CD4-positive, alpha-beta T cell (primary cell): ENCODE measurements around the gene TMPRSS9. TPM values are rescaled to one million over a fixed set of nuclear protein-coding genes. Genes with fewer than 3 reads are reported as not detected.

Experiments
- ATAC-seq: fragments of 200-7000 bp; cut with Tn5 transposase; one replicate; pipeline ENCODE4 v1.10.0; 2022; ENCODE audit warnings: mild to moderate bottlenecking; ENCODE audit not compliant: poor library complexity
- CTCF ChIA-PET: fragments of 350-600 bp; sonication (Branson Sonifier 250); formaldehyde crosslinking; loops from one replicate; lab custom pipeline; 2021; ENCODE audit warnings: antibody characterized with exemption, inconsistent platforms; lab: Charles Lee
- POLR2A ChIA-PET: fragments of 350-600 bp; sonication (Branson Sonifier 250); formaldehyde crosslinking; loops from one replicate; lab custom pipeline; 2021; ENCODE audit warnings: antibody characterized with exemption, inconsistent platforms; lab: Charles Lee
- DNase-seq, 14 experiments: peaks; one replicate each; pipeline ENCODE4 v3.0.0-alpha.2; 2013 to 2020; ENCODE audit warnings: mixed read lengths in 2 of 14
- H3K27ac ChIP-seq, 2 donors: one replicate each; pipeline versions ENCODE4 v1.5.1 to v1.7.0; 2013; ENCODE audit warnings: low read length in 2 of 2, low read depth in 1 of 2, mild to moderate bottlenecking in 1 of 2
- H3K27me3 ChIP-seq, 2 experiments: 1 replicate in 1 of 2; 2 replicates in 1 of 2; pipeline versions ENCODE4 v1.6.1 to v1.7.0; 2013; ENCODE audit warnings: low read length in 2 of 2, control low read depth in 1 of 2, mild to moderate bottlenecking in 1 of 2, moderate library complexity in 1 of 2; ENCODE audit not compliant: insufficient read depth in 2 of 2, control insufficient read depth in 1 of 2
- H3K36me3 ChIP-seq: one replicate; pipeline ENCODE4 v1.6.1; 2013; ENCODE audit warnings: low read length, control low read depth; ENCODE audit not compliant: insufficient read depth
- H3K4me1 ChIP-seq: one replicate; pipeline ENCODE4 v1.6.1; 2013; ENCODE audit warnings: low read length, control low read depth; ENCODE audit not compliant: insufficient read depth
- H3K4me3 ChIP-seq: one replicate; pipeline ENCODE4 v1.5.1; 2013; ENCODE audit warnings: mild to moderate bottlenecking, low read length, moderate library complexity
- H3K9me3 ChIP-seq, 2 experiments: 1 replicate in 1 of 2; 2 replicates in 1 of 2; pipeline versions ENCODE4 v1.6.1 to v1.7.0; 2013; ENCODE audit warnings: low read length in 2 of 2, mild to moderate bottlenecking in 2 of 2, control low read depth in 1 of 2, moderate library complexity in 1 of 2; ENCODE audit not compliant: control insufficient read depth in 1 of 2, insufficient read depth in 1 of 2
- H3K27ac Mint-ChIP-seq: one replicate; pipeline ENCODE4 v1.8.0; 2020; ENCODE audit warnings: mixed read lengths
- H3K27me3 Mint-ChIP-seq: one replicate; pipeline ENCODE4 v1.8.0; 2021; ENCODE audit warnings: mixed read lengths
- H3K36me3 Mint-ChIP-seq: one replicate; pipeline ENCODE4 v1.8.0; 2021; ENCODE audit warnings: low read depth, mixed read lengths
- H3K4me1 Mint-ChIP-seq: one replicate; pipeline ENCODE4 v1.8.0; 2021; ENCODE audit warnings: low read depth, mixed read lengths
- H3K4me3 Mint-ChIP-seq: one replicate; pipeline ENCODE4 v1.8.0; 2020; ENCODE audit warnings: mild to moderate bottlenecking, mixed read lengths
- H3K9me3 Mint-ChIP-seq: one replicate; pipeline ENCODE4 v1.8.0; 2020; ENCODE audit warnings: mixed read lengths
- CTCF ChIP-seq: fragments of 200-600 bp; IDR thresholded peaks from one replicate; pipeline ENCODE4 v1.8.0; 2022; ENCODE audit warnings: antibody characterized with exemption, mild to moderate bottlenecking
- intact Hi-C, 2 experiments: fragments of 100-400 bp; cut with DNase I in 1 of 2; cut with micrococcal nuclease in 1 of 2; formaldehyde crosslinking; loops; one replicate each; pipeline versions ENCODE4 v1.15.1 to v1.9.0; 2023 to 2025; cut with DNase I, micrococcal nuclease
- total RNA-seq, 174 experiments: library from RNA in 2 of 174; stranded (reverse) in 2 of 174; gene quantifications; one replicate each; pipeline ENCODE4 v1.2.3 and lab custom pipeline; 2021 to 2026

Gene TMPRSS9
- total RNA-seq, 2 experiments from 2014 or later: not detected

- ATAC-seq: peak; percentile 12
- intact Hi-C loops: loop anchor here in 1 of 2 experiments (1.0 to 5.0 kb wide), 4 partner anchors 30 to 314 kb away; partner anchors contain the start of genes LSM7, PLEKHJ1, SF3A2 and SLC39A3
- Histone ChIP-seq H3K36me3 (peaks cover 25% of the 10 kb centered on the region), H3K27me3 (no peaks in the 10 kb centered on the region), H3K27ac (peak overlapping the region; percentile 91 to 98), H3K4me3 (peak overlapping the region; percentile 86), H3K9me3 (no peaks in the 10 kb centered on the region), H3K4me1 (peaks cover 31% of the 10 kb centered on the region)
- Mint-ChIP-seq H3K9me3 (no peaks in the 10 kb centered on the region), H3K27ac (peak overlapping the region; percentile 93), H3K4me3 (peak overlapping the region; percentile 92), H3K36me3 (peaks cover 9% of the 10 kb centered on the region), H3K27me3 (no peaks in the 10 kb centered on the region), H3K4me1 (peaks cover 15% of the 10 kb centered on the region)
- TF ChIP-seq CTCF: no peak
- ChIA-PET POLR2A (interaction anchor here (0.7 to 2.1 kb wide), 15 partner anchors 20 to 1158 kb away, joined by 3 to 36 read pairs (median 5); partner anchors contain the start of genes AP3D1, CIRBP, FAM174C and GADD45B), CTCF (interaction anchor here (1.1 to 2.6 kb wide), 3 partner anchors 30 to 210 kb away, joined by 3 to 9 read pairs (median 6); partner anchors contain the start of gene LMNB2)
- DNase-seq: peak in 10 of 14 experiments; percentile 6 to 66 (median 36)
Measured at GRCh38 chr19:2426611-2427428, 66.8 kb downstream of the TMPRSS9 start.

- TF ChIP-seq CTCF: no peak
- Mint-ChIP-seq H3K4me1 (peaks cover 15% of the 10 kb centered on the region), H3K4me3 (peak within 1 kb of the TSS; percentile 92), H3K27ac (peak within 1 kb of the TSS; percentile 93), H3K9me3 (no peaks in the 10 kb centered on the region), H3K27me3 (no peaks in the 10 kb centered on the region), H3K36me3 (peaks cover 9% of the 10 kb centered on the region)
- peak within 1 kb of the TSS; percentile 86 for H3K4me3 ChIP-seq
- DNase-seq (peak; percentile 92 to 99 (median 96)), ATAC-seq (peak; percentile 93)
- H3K27me3 ChIP-seq: no peaks in the 10 kb centered on the region
- H3K36me3 ChIP-seq: peaks cover 26% of the 10 kb centered on the region
- peaks cover 31% of the 10 kb centered on the region for H3K4me1 ChIP-seq
- ChIA-PET POLR2A (interaction anchor here (0.7 to 2.1 kb wide), 23 partner anchors 12 to 1159 kb away, joined by 3 to 36 read pairs (median 4); partner anchors contain the start of genes AP3D1, CIRBP, FAM174C and GADD45B), CTCF (interaction anchor here (0.9 to 2.6 kb wide), 5 partner anchors 29 to 322 kb away, joined by 3 to 9 read pairs (median 4); partner anchors contain the start of gene LMNB2)
- H3K9me3 ChIP-seq: no peaks in the 10 kb centered on the region
- intact Hi-C loops: loop anchor here in 1 of 2 experiments (1.0 to 5.0 kb wide), 3 partner anchors 100 to 313 kb away; partner anchors contain the start of genes LSM7, PLEKHJ1, SF3A2 and SLC39A3
- peak within 1 kb of the TSS; percentile 91 to 98 for H3K27ac ChIP-seq
Measured at GRCh38 chr19:2427429-2428320, 67.6 kb downstream of the TMPRSS9 start, which contains the start of gene TIMM13. Gene TIMM13, minus strand, starts transcription at chr19:2427586. Its CDS starts 53 bp downstream, at chr19:2427533.
